SU-DHL-6 (cell line): Measurements from ENCODE around the gene RAB20.

ENCODE experiments used
- CTCF ChIP-seq: fragments of 200-600 bp; sonication (generic); IDR thresholded peaks from one replicate; pipeline ENCODE4 v1.5.1; 2017; ENCODE audit warnings: antibody characterized with exemption, mild to moderate bottlenecking, low read length, moderate library complexity; ENCODE audit not compliant: insufficient read depth, poor library complexity, severe bottlenecking
- EZH2phosphoT487 ChIP-seq: fragments of 200-600 bp; sonication (generic), shearing (Covaris generic); conservative IDR thresholded peaks from 2 replicates; pipeline ENCODE4 v1.6.1; 2018; ENCODE audit warnings: mild to moderate bottlenecking, antibody characterized with exemption, low read length, moderate library complexity, mixed read lengths

GRCh38 chr13:110583178-110583865, 21.8 kb upstream of the RAB20 start:
- TF ChIP-seq CTCF (no peak), EZH2phosphoT487 (no peak)
